H9 (cell line): ENCODE measurements around the gene ADORA1. TPM values are rescaled to one million over a fixed set of nuclear protein-coding genes. Genes with fewer than 3 reads are reported as not detected.

ENCODE experiments used
- DNase-seq: peaks from one replicate; pipeline ENCODE4 v3.0.0-alpha.2; 2017
- H2AFZ ChIP-seq: one replicate; pipeline ENCODE4 v1.6.1; 2013; ENCODE audit warnings: mild to moderate bottlenecking, low read length, control low read depth, moderate library complexity
- H2AK5ac ChIP-seq: 2 replicates; pipeline ENCODE4 v1.6.1; 2013; ENCODE audit warnings: low read length, control low read depth, mixed read lengths; ENCODE audit not compliant: insufficient read length
- H2BK120ac ChIP-seq: one replicate; pipeline ENCODE4 v1.6.1; 2013; ENCODE audit warnings: low read depth, mild to moderate bottlenecking, low read length, control low read depth, inconsistent platforms; ENCODE audit not compliant: poor library complexity, severe bottlenecking
- H2BK12ac ChIP-seq: 2 replicates; pipeline ENCODE4 v1.6.1; 2013; ENCODE audit warnings: low read length, control low read depth, mixed read lengths, low read depth; ENCODE audit not compliant: insufficient read length
- H2BK15ac ChIP-seq: 2 replicates; pipeline ENCODE4 v1.6.1; 2013; ENCODE audit warnings: low read depth, low read length, control low read depth
- H2BK20ac ChIP-seq: one replicate; pipeline ENCODE4 v1.6.1; 2013; ENCODE audit warnings: low read depth, mild to moderate bottlenecking, low read length, control low read depth, inconsistent platforms; ENCODE audit not compliant: poor library complexity, severe bottlenecking
- H2BK5ac ChIP-seq: 2 replicates; pipeline ENCODE4 v1.6.1; 2013; ENCODE audit warnings: low read length, control low read depth, mixed read lengths; ENCODE audit not compliant: insufficient read length
- H3K14ac ChIP-seq: 2 replicates; pipeline ENCODE4 v1.6.1; 2013; ENCODE audit warnings: low read length, control low read depth; ENCODE audit not compliant: insufficient read depth
- H3K18ac ChIP-seq: 2 replicates; pipeline ENCODE4 v1.6.1; 2013; ENCODE audit warnings: low read depth, mild to moderate bottlenecking, mixed read lengths, low read length, control low read depth; ENCODE audit not compliant: insufficient read length
- H3K23ac ChIP-seq: 2 replicates; pipeline ENCODE4 v1.6.1; 2013; ENCODE audit warnings: low read length, control low read depth, mixed read lengths, low read depth; ENCODE audit not compliant: insufficient read length
- H3K23me2 ChIP-seq: 2 replicates; pipeline ENCODE4 v1.6.1; 2013; ENCODE audit warnings: low read depth, mild to moderate bottlenecking, mixed read lengths, low read length, control low read depth; ENCODE audit not compliant: insufficient read length, poor library complexity, severe bottlenecking
- H3K27ac ChIP-seq: 2 replicates; pipeline ENCODE4 v1.5.1; 2013; ENCODE audit warnings: low read length, control low read depth, mixed read lengths, low read depth; ENCODE audit not compliant: insufficient read length
- H3K27me3 ChIP-seq: 2 replicates; pipeline ENCODE4 v1.6.1; 2013; ENCODE audit warnings: low read length, control low read depth, inconsistent platforms; ENCODE audit not compliant: insufficient read depth
- H3K4ac ChIP-seq: 2 replicates; pipeline ENCODE4 v1.6.1; 2013; ENCODE audit warnings: low read depth, mild to moderate bottlenecking, control low read depth, inconsistent platforms, low read length, moderate library complexity
- H3K4me1 ChIP-seq: 2 replicates; pipeline ENCODE4 v1.6.1; 2013; ENCODE audit warnings: low read length, control low read depth, inconsistent platforms; ENCODE audit not compliant: insufficient read depth
- H3K4me2 ChIP-seq: 2 replicates; pipeline ENCODE4 v1.6.1; 2013; ENCODE audit warnings: low read length, control low read depth, mixed read lengths; ENCODE audit not compliant: insufficient read length, insufficient read depth
- H3K56ac ChIP-seq: 2 replicates; pipeline ENCODE4 v1.6.1; 2013; ENCODE audit warnings: low read depth, mild to moderate bottlenecking, mixed read lengths, low read length, control low read depth; ENCODE audit not compliant: insufficient read length
- H3K79me1 ChIP-seq: 2 replicates; pipeline ENCODE4 v1.6.1; 2013; ENCODE audit warnings: low read depth, mild to moderate bottlenecking, moderate library complexity, low read length, control low read depth, inconsistent platforms; ENCODE audit not compliant: insufficient read depth, poor library complexity, severe bottlenecking
- H3K79me2 ChIP-seq: 2 replicates; pipeline ENCODE4 v1.6.1; 2013; ENCODE audit warnings: low read length, control low read depth, inconsistent platforms; ENCODE audit not compliant: insufficient read depth
- H3K9ac ChIP-seq: 2 replicates; pipeline ENCODE4 v1.6.1; 2013; ENCODE audit warnings: low read length, control low read depth, mixed read lengths; ENCODE audit not compliant: insufficient read length; ENCODE audit errors: extremely low read depth
- H3K9me3 ChIP-seq: one replicate; pipeline ENCODE4 v1.6.1; 2013; ENCODE audit warnings: low read depth, low read length, inconsistent platforms; ENCODE audit not compliant: control insufficient read depth
- H3T11ph ChIP-seq: one replicate; pipeline ENCODE4 v1.6.1; 2013; ENCODE audit warnings: mild to moderate bottlenecking, low read length, control low read depth, inconsistent platforms
- H4K20me1 ChIP-seq: one replicate; pipeline ENCODE4 v1.6.1; 2013; ENCODE audit not compliant: control insufficient read depth, insufficient read length, insufficient read depth
- H4K5ac ChIP-seq: 2 replicates; pipeline ENCODE4 v1.6.1; 2013; ENCODE audit warnings: low read depth, mild to moderate bottlenecking, mixed read lengths, low read length, control low read depth; ENCODE audit not compliant: insufficient read length
- H4K8ac ChIP-seq: replicated peaks from 2 replicates; pipeline ENCODE4 v1.6.1; 2013; ENCODE audit warnings: low read length, control low read depth, mixed read lengths, low read depth; ENCODE audit not compliant: insufficient read length
- H4K91ac ChIP-seq: 2 replicates; pipeline ENCODE4 v1.6.1; 2013; ENCODE audit warnings: low read depth, mild to moderate bottlenecking, moderate library complexity, mixed read lengths, low read length, control low read depth; ENCODE audit not compliant: insufficient read length
- H3K27ac Mint-ChIP-seq, 3 experiments: 2 replicates in 2 of 3; 3 replicates in 1 of 3; pipeline ENCODE4 v1.8.0; 2020 to 2021; ENCODE audit warnings: mixed read lengths in 3 of 3, mild to moderate bottlenecking in 1 of 3, moderate library complexity in 1 of 3
- H3K27me3 Mint-ChIP-seq: 2 replicates; pipeline ENCODE4 v1.8.0; 2021; ENCODE audit warnings: low read depth, mild to moderate bottlenecking, moderate library complexity, mixed read lengths
- H3K36me3 Mint-ChIP-seq, 3 experiments: 2 replicates in 2 of 3; 3 replicates in 1 of 3; pipeline ENCODE4 v1.8.0; 2020 to 2021; ENCODE audit warnings: low read depth in 3 of 3, mixed read lengths in 3 of 3; ENCODE audit not compliant: insufficient read depth in 1 of 3
- H3K4me1 Mint-ChIP-seq, 2 experiments: 2 replicates each; pipeline ENCODE4 v1.8.0; 2020; ENCODE audit warnings: mixed read lengths in 2 of 2
- H3K4me3 Mint-ChIP-seq, 2 experiments: 2 replicates in 1 of 2; 3 replicates in 1 of 2; pipeline ENCODE4 v1.8.0; 2020 to 2021; ENCODE audit warnings: mild to moderate bottlenecking in 2 of 2, mixed read lengths in 2 of 2, moderate library complexity in 1 of 2
- H3K9me3 Mint-ChIP-seq, 2 experiments: 2 replicates in 1 of 2; 3 replicates in 1 of 2; pipeline ENCODE4 v1.8.0; 2020; ENCODE audit warnings: mild to moderate bottlenecking in 2 of 2, mixed read lengths in 2 of 2, moderate library complexity in 1 of 2
- CTCF ChIP-seq: fragments of 200-600 bp; sonication (generic); conservative IDR thresholded peaks from 3 replicates; pipeline ENCODE4 v1.8.0; 2021; ENCODE audit warnings: antibody characterized with exemption, mild to moderate bottlenecking
- WGBS: extraction: QIAGEN DNeasy Blood & Tissue Kit; methylation state at CpG from one replicate; pipeline ENCODE4 v1.1.7; 2013; ENCODE audit warnings: missing lambda C conversion rate, low lambda C conversion rate, mixed read lengths; ENCODE audit not compliant: insufficient read length; ENCODE audit errors: extremely low coverage; 5-methylcytosine and 5-hydroxymethylcytosine counted together
- total RNA-seq: library from RNA; stranded (reverse); gene quantifications from 2 replicates; pipeline ENCODE4 v1.2.1, GENCODE V29; 2021

ADORA1 gene
- total RNA-seq, 1 experiment from 2014 or later: 1.3 TPM

DNA sequence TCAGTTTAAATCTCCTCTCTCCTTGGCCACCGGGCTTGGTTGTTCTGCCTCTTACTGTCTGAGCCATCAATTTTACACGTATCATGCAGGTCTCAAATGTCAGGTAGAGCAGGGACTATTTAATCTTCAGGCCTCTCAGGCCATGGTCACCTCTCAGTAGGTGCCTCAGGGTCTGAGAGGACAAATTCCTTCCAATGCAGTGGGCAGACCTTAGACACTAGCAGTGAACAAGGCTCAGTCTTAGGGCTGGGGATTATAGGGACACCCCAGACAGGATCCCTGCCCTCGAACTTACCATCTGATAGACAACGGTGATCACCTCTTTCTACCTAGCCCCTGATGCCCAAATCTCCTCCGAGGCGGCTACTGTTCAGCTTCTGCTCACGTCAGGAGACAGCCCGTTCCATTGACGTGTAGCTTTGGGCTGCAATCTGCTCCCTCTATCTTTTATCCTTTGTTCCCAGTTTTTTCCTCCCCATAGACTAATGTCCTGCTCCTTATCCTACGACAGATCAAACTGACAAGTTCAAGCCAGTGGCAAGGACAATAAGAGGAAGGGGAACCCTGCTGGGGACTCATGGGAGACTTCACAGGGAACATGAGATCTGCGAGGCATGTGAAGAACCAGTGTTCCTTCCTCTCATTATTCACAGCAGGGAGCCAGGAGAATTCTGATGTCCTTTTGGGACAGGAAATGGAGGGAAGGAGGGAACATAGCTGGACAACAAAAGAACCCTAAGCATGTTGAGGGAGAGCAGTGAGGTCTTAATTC is 40.3 kb upstream of the ADORA1 start:
- TF ChIP-seq CTCF: no peak
- peaks cover 43 to 52% of the 10 kb centered on the region in 2 experiments for H3K4me1 Mint-ChIP-seq
- H2AFZ ChIP-seq: no peak overlapping the region
- no peak overlapping the region for H3K9ac ChIP-seq
- DNase-seq: peak; percentile 24
- H2BK12ac ChIP-seq: no peak overlapping the region
- no peak overlapping the region for H4K5ac ChIP-seq
- no peak overlapping the region for H4K91ac ChIP-seq
- no peaks in the 10 kb centered on the region for H3K79me2 ChIP-seq
- H3K79me1 ChIP-seq: no peaks in the 10 kb centered on the region
- H3K27me3 ChIP-seq: no peaks in the 10 kb centered on the region
- no peak overlapping the region for H3K18ac ChIP-seq
- H3T11ph ChIP-seq: no peak overlapping the region
- H3K4me3 Mint-ChIP-seq: no peak overlapping the region
- H3K4me2 ChIP-seq: no peak overlapping the region
- H2BK20ac ChIP-seq: no peak overlapping the region
- H3K14ac ChIP-seq: no peak overlapping the region
- peaks cover 3% of the 10 kb centered on the region for H4K20me1 ChIP-seq
- H3K23me2 ChIP-seq: no peaks in the 10 kb centered on the region
- no peak overlapping the region for H2BK5ac ChIP-seq
- no CpG with 5 or more reads among the region's 11 CpGs for WGBS
- H2BK120ac ChIP-seq: no peak overlapping the region
- no peaks in the 10 kb centered on the region for H3K9me3 Mint-ChIP-seq
- no peak overlapping the region for H3K23ac ChIP-seq
- H3K27ac ChIP-seq: no peak overlapping the region
- no peaks in the 10 kb centered on the region for H3K4me1 ChIP-seq
- no peak overlapping the region for H3K56ac ChIP-seq
- H2AK5ac ChIP-seq: no peak overlapping the region
- no peak overlapping the region for H2BK15ac ChIP-seq
- peaks cover 5% of the 10 kb centered on the region for H3K27me3 Mint-ChIP-seq
- no peak overlapping the region for H3K4ac ChIP-seq
- H3K9me3 ChIP-seq: no peaks in the 10 kb centered on the region
- peak overlapping the region in 1 of 3 experiments; percentile 21; a peak in 2 of 7 replicates for H3K27ac Mint-ChIP-seq
- H3K36me3 Mint-ChIP-seq: no peaks in the 10 kb centered on the region
- H4K8ac ChIP-seq: no peak overlapping the region
